SK-N-SH (cell line): ENCODE data around the gene ZNF185.

Source experiments
- FOXM1 ChIP-seq: IDR thresholded peaks from 2 replicates; pipeline ENCODE4 v1.4.0; 2012; ENCODE audit warnings: low read depth, mild to moderate bottlenecking
- GATA2 ChIP-seq: sonication (generic); formaldehyde crosslinking; IDR thresholded peaks from 2 replicates; pipeline ENCODE4 v1.5.0; 2020; ENCODE audit warnings: mild to moderate bottlenecking, missing genetic modification reagents
- RAD21 ChIP-seq: IDR thresholded peaks from 2 replicates; pipeline ENCODE4 v1.6.1; 2012; ENCODE audit warnings: mild to moderate bottlenecking, low read length
- SMC3 ChIP-seq: IDR thresholded peaks from 2 replicates; pipeline ENCODE4 v1.6.1; 2012; ENCODE audit warnings: low read depth, low read length, improper control_type of control experiment
- TAF1 ChIP-seq: IDR thresholded peaks from 2 replicates; pipeline ENCODE4 v1.6.1; 2012; ENCODE audit warnings: low read depth, mild to moderate bottlenecking, low read length, moderate library complexity, borderline replicate concordance
- TF ChIP-seq, protein P1 (sequence below): fragments of 200-600 bp; sonication (generic); IDR thresholded peaks from 2 replicates; pipeline ENCODE4 v1.6.1; 2017; ENCODE audit warnings: antibody characterized with exemption, mild to moderate bottlenecking, moderate library complexity

DNA sequence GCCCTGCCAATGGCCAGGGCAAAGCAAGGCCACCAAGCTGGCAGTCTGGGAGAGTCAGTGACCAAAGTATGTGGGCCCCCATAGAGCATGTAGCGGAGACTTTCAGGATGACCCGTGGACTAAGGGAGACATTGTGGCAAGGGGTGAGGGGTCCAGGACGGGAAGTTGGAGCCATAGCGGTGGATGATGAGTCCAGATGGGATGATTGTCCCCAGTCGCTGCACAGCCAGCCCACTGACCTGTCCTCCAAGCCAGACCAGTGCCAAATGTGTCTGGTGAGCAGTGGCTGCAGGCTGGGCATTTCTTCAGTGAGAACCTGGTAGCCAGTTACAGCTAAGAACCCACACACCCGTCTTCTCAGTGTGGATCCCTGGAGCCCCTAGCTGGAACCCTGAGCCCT, 34.3 kb downstream of the ZNF185 start:
- TF ChIP-seq, protein P1, sequence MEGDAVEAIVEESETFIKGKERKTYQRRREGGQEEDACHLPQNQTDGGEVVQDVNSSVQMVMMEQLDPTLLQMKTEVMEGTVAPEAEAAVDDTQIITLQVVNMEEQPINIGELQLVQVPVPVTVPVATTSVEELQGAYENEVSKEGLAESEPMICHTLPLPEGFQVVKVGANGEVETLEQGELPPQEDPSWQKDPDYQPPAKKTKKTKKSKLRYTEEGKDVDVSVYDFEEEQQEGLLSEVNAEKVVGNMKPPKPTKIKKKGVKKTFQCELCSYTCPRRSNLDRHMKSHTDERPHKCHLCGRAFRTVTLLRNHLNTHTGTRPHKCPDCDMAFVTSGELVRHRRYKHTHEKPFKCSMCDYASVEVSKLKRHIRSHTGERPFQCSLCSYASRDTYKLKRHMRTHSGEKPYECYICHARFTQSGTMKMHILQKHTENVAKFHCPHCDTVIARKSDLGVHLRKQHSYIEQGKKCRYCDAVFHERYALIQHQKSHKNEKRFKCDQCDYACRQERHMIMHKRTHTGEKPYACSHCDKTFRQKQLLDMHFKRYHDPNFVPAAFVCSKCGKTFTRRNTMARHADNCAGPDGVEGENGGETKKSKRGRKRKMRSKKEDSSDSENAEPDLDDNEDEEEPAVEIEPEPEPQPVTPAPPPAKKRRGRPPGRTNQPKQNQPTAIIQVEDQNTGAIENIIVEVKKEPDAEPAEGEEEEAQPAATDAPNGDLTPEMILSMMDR = no peak
- TF ChIP-seq RAD21 = no peak
- TF ChIP-seq FOXM1 = no peak
- no peak for TF ChIP-seq TAF1
- TF ChIP-seq SMC3 = no peak
- no peak for TF ChIP-seq GATA2
